ENCODE results near the gene ERC2.

The ERC2 gene

GRCh38 chr3:55902221-55902900 is 565.9 kb downstream of the ERC2 start:
- Histone ChIP-seq H3K4me2 (ENCODE audit: low read depth, low read length, poor library complexity, severe bottlenecking) (no peak overlapping the region), H3K79me2 (ENCODE audit: insufficient read depth, low read length) (no peaks in the 10 kb centered on the region)

GRCh38 chr3:55899887-55900286 is 568.4 kb downstream of the ERC2 start:
- no peaks in the 10 kb centered on the region for H3K9me3 ChIP-seq (ENCODE audit: insufficient read depth, low read depth, low read length)
- no peaks in the 10 kb centered on the region for H3K27me3 ChIP-seq (ENCODE audit: insufficient read depth, low read length, poor library complexity, severe bottlenecking)

More at GRCh38 chr3:55902221-55902900, 565.9 kb downstream of the ERC2 start:
- Histone ChIP-seq H3K9me2 (replicated peaks; ENCODE audit: low read depth, low read length) (no peaks in the 10 kb centered on the region), H4K20me1 (ENCODE audit: insufficient read depth, low read length, poor library complexity, severe bottlenecking) (no peaks in the 10 kb centered on the region), H3K4me1 (ENCODE audit: insufficient read depth, low read length, poor library complexity, severe bottlenecking) (no peaks in the 10 kb centered on the region), H3K4me3 (ENCODE audit: low read length, poor library complexity, severe bottlenecking) (no peak overlapping the region), H3F3A (ENCODE audit: low read depth) (no peaks in the 10 kb centered on the region), H3K27me3 (ENCODE audit: insufficient read depth, low read length, poor library complexity, severe bottlenecking) (no peaks in the 10 kb centered on the region), H2AFZ (ENCODE audit: low read length) (no peak overlapping the region), H3K9ac (ENCODE audit: low read depth, low read length, poor library complexity, severe bottlenecking) (no peak overlapping the region), H3K9me3 (ENCODE audit: insufficient read depth, low read depth, low read length) (no peaks in the 10 kb centered on the region), H3K36me3 (ENCODE audit: insufficient read depth, low read length) (no peaks in the 10 kb centered on the region)
- TF ChIP-seq CTCF (conservative IDR thresholded peaks at IDR 0.05; ENCODE audit: low read length) (no peak), EZH2phosphoT487 (IDR thresholded peaks at IDR 0.05; ENCODE audit: borderline replicate concordance) (no peak)

GRCh38 chr3:55897573-55898224 is 570.6 kb downstream of the ERC2 start:
- TF ChIP-seq EZH2phosphoT487 (IDR thresholded peaks at IDR 0.05; ENCODE audit: borderline replicate concordance), result no peak
- peak; percentile 46 for TF ChIP-seq CTCF (conservative IDR thresholded peaks at IDR 0.05; ENCODE audit: low read length)
- H3K4me2 ChIP-seq (ENCODE audit: low read depth, low read length, poor library complexity, severe bottlenecking), result no peak overlapping the region
- no peaks in the 10 kb centered on the region for H3K79me2 ChIP-seq (ENCODE audit: insufficient read depth, low read length)
- H3K9me2 ChIP-seq (replicated peaks; ENCODE audit: low read depth, low read length), result no peaks in the 10 kb centered on the region
- no peak overlapping the region for H3K4me3 ChIP-seq (ENCODE audit: low read length, poor library complexity, severe bottlenecking)
- H2AFZ ChIP-seq (ENCODE audit: low read length), result no peak overlapping the region
- H3K27me3 ChIP-seq (ENCODE audit: insufficient read depth, low read length, poor library complexity, severe bottlenecking), result no peaks in the 10 kb centered on the region
- H3F3A ChIP-seq (ENCODE audit: low read depth), result no peaks in the 10 kb centered on the region
- H3K9me3 ChIP-seq (ENCODE audit: insufficient read depth, low read depth, low read length), result no peaks in the 10 kb centered on the region
- no peaks in the 10 kb centered on the region for H3K4me1 ChIP-seq (ENCODE audit: insufficient read depth, low read length, poor library complexity, severe bottlenecking)
- no peaks in the 10 kb centered on the region for H4K20me1 ChIP-seq (ENCODE audit: insufficient read depth, low read length, poor library complexity, severe bottlenecking)
- H3K9ac ChIP-seq (ENCODE audit: low read depth, low read length, poor library complexity, severe bottlenecking), result no peak overlapping the region
- no peaks in the 10 kb centered on the region for H3K36me3 ChIP-seq (ENCODE audit: insufficient read depth, low read length)

More at GRCh38 chr3:55899887-55900286, 568.4 kb downstream of the ERC2 start:
- no peak overlapping the region for H3K4me2 ChIP-seq (ENCODE audit: low read depth, low read length, poor library complexity, severe bottlenecking)
- no peaks in the 10 kb centered on the region for H4K20me1 ChIP-seq (ENCODE audit: insufficient read depth, low read length, poor library complexity, severe bottlenecking)
- no peaks in the 10 kb centered on the region for H3K4me1 ChIP-seq (ENCODE audit: insufficient read depth, low read length, poor library complexity, severe bottlenecking)
- no peaks in the 10 kb centered on the region for H3K36me3 ChIP-seq (ENCODE audit: insufficient read depth, low read length)
- H3F3A ChIP-seq (ENCODE audit: low read depth), result no peaks in the 10 kb centered on the region
- H3K79me2 ChIP-seq (ENCODE audit: insufficient read depth, low read length), result no peaks in the 10 kb centered on the region
- H2AFZ ChIP-seq (ENCODE audit: low read length), result no peak overlapping the region
- no peaks in the 10 kb centered on the region for H3K9me2 ChIP-seq (replicated peaks; ENCODE audit: low read depth, low read length)
- no peak for TF ChIP-seq CTCF (conservative IDR thresholded peaks at IDR 0.05; ENCODE audit: low read length)
- TF ChIP-seq EZH2phosphoT487 (IDR thresholded peaks at IDR 0.05; ENCODE audit: borderline replicate concordance), result no peak
- no peak overlapping the region for H3K4me3 ChIP-seq (ENCODE audit: low read length, poor library complexity, severe bottlenecking)
- H3K9ac ChIP-seq (ENCODE audit: low read depth, low read length, poor library complexity, severe bottlenecking), result no peak overlapping the region
